Measurements from ENCODE around the gene MT1G.

MT1G gene

DNA sequence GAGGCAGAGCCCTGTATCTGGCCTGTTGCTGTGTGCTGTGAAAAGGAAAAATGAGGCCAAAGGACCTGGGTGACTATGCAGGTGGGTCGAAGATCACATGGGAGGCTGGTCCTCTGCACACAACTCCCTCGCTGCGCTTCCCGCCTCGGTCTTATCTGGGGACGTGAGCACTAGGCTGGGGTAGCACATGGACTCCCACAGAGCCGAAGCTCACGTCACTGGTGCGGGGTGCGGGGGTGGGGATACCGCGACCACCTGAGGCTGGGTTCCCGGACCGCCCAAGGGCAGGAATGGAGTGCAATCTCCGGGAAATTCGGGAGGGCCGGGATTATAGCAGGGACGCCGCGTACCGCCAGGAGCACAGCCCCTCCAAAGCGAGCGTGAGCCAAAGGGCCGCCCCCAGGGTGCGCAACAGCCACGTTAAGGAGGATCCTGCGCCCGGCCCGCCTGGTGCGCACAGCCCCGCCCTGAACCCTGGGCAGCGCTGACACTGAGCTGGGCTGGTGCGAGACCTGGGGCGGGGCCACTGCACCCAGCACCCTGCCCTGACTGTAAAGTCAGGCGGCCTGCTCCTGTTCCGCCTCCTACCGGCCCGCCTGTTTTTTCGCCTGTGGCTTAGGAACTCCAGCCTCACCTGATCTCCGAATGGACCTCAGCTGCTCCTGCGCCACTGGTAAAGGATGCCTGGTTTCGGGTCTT, 24.6 kb downstream of the MT1G start:
- intact Hi-C loops (cut with DNase I): no loop called here
- DNase-seq: peak in 27 of 42 donors; percentile 31 to 74 (median 51)

DNA sequence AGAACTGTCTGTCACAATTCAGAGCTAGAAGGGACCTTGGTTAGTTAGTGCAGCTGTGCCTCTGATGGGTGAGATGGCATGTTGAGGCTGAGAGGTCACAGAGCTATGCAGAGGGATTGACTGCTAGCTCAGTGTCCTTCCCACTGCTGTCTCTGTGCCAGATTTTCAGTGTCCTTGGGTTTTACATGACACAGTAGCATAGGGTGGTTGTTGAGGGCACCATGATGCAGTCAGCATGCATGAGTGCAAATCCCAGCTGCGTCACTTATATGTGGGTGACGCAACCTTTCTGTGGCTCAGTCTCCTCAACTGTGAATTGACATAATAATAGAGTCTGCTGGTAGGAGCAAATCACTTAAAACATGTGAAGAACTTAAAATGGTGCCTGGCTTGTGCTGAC, 26.7 kb downstream of the MT1G start:
- DNase-seq: no peak
- intact Hi-C loops (cut with DNase I): no loop called here

DNA sequence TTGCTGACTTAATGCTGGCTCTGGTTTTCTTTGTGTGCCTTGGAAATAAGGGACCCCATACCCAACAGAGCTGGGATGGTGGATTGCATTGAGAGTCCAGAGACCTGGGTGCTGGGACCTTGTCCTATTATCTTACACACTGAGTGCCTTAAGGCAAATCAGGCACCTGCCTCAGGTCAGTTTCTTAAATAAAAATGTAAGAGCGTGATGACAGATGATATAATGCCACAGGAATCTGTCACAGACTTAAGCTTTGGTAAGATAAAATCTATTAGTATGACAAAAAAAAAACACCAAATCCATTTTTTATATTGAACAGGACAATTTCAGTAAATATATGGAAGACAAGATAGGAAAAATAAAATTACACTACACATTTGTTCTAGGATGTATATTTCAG, 27.8 kb downstream of the MT1G start:
- no peak for DNase-seq
- intact Hi-C loops (cut with DNase I): no loop called here

DNA sequence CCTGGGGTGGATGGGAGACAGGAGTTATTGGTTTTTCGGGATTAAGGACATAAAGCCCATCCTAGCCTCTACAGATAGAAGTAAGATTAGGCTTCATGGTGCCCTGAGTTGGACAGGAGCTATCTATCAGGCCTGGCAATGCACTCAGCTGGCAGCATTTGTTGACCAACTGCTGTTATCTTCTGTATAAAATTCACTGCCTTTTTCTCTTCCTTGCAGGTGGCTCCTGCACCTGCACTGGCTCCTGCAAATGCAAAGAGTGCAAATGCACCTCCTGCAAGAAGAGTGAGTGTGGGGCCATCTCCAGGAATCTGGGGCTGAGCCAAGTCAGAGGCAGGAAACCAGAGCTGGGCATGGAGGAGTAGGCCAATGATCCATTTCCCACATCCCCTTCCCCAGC, 28.8 kb downstream of the MT1G start:
- no peak for DNase-seq
- intact Hi-C loops (cut with DNase I): no loop called here

DNA sequence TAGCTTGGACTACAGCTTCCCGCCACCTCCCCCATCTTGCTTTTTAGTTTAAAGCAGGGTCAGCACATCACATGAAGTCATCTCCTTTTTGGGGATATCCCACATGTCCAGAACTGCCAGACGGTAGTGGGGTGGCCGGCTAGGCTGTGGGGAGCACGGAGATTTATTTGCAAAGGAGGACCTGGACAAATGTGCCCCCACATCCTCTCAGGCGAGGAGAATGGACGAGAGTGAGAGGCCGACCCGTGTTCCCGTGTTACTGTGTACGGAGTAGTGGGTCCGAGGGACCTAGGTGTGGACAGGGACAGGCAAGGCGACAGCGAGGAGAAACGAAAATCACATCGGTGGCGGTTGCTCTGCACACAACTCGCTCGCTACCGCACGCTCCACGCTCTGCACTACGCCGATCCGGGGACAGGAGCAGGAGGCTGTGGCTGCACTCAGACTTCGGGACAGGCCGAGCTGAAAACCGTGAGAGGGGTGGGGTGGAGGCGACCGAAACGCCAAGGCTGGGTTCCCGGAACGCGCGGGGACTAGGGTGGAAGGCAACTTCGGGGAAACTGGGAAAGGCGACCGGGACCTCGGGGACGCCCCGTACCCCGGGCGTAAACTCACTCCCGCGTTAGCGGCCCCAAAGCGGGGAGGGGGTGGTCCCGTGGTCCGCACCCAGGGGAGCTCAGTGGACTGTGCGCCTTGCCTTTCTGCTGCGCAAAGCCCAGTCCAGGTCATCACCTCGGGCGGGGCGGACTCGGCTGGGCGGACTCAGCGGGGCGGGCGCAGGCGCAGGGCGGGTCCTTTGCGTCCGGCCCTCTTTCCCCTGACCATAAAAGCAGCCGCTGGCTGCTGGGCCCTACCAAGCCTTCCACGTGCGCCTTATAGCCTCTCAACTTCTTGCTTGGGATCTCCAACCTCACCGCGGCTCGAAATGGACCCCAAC, 29.8 kb downstream of the MT1G start, which contains the start of gene MT1A:
TSS of gene MT1A (plus strand) at position 853 of the 937 bp plus-strand sequence. CDS start at position 926, 73 bp downstream.
- peak in 34 of 42 donors; percentile 19 to 79 (median 56) for DNase-seq
- intact Hi-C loops (cut with DNase I): no loop called here

DNA sequence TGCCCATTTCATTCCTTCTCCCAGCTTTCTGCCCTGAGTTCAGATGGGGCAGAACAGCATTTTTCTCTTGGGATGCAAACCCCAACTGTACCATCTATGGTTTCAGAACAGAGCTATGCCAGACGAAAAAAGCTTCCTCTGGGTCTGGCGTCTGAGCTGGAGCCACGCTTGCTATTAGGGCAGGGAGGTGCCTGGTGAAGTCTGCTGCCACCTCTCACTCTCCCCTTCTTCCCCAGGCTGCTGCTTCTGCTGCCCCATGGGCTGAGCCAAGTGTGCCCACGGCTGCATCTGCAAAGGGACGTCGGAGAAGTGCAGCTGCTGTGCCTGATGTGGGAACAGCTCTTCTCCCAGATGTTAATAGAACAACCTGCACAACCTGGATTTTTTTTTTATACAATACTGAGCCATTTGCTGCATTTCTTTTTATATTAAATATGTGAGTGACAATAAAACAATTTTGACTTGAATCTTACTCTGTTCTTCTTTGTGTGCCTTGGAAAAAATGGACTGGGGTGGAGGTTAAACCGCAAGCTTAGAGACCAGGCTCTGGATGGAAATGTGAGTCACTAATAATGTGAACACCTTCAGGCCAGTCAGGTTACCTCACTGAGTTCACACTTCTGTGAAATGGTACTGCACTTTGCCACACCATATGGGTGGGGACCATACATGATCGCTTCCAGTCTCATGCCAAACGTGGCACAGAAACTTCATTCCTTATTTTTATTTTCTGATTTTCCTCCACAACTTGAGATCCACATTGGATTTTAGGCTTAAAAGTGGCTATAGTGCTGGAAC, 31.1 kb downstream of the MT1G start:
- intact Hi-C loops (cut with DNase I): no loop called here
- no peak for DNase-seq

DNA sequence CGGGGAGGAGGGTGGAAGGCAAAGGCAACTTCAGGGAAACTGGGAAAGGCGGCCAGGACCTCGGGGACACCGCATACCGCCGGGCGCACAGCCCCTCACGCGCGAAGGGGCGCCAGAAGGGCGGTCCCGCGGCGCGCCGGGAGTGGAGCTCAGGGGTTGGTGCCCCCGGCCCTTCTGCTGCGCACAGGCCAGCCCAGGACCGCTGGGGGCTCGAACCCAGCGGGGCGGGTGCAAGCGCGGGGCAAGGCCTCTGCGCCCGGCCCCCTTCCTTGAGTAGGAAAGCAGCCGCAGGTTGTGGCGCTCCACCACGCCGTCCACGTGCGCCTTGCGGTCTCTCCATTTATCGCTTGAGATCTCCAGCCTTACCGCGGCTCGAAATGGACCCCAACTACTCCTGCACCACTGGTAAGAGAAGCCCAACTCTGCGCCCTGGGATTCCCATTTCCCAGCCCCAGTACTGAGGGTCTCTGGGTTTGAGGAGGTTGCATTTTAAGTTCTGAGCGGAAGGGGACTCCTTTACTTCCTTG, 32.4 kb downstream of the MT1G start:
- intact Hi-C loops (cut with DNase I): no loop called here
- DNase-seq: no peak

DNA sequence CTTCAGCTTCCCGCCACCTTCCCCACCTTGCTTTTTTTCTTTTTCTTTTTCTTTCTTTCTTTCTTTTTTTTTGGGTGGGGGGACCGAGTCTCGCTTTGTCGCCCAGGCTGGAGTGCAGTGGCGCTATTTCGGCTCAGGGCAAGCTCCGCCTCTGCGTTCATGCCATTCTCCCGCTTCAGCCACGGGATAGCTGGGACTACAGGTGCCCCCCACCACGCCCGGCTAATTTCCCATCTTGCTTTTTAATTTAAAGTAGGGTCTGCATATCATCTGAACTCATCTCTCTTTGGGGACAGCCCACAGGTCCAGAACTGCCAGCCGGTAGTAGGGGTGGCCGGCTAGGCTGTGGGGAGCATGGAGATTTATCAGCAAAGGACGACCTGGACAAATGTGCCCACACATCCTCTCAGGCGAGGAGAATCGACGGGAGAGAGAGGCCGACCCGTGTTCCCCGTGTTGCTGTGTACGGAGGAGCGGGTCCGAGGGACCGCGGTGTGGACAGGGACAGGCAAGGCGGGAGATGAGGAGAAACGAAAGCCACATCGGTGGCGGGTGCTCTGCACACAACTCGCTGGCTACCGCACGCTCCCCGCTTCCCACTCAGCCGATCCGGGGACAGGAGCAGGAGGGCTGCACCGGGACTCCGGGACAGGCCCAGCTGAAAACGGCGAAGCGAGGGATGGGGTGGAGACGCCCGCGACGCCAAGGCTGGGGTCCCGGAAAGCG, 33.0 kb downstream of the MT1G start:
- intact Hi-C loops (cut with DNase I): no loop called here
- no peak for DNase-seq

DNA sequence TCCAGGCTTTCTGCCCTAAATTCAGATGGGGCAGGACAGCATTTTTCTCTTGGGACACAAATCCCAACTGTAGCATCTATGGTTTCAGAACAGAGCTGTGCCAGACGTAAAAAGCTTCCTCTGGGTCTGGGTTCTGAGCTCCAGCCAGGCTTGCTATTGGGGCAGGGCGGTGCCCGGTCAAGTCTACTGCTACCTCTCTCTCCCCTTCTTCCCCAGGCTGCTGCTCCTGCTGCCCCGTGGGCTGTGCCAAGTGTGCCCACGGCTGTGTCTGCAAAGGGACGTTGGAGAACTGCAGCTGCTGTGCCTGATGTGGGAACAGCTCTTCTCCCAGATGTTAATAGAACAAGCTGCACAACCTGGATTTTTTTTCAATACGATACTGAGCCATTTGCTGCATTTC, 34.3 kb downstream of the MT1G start:
- intact Hi-C loops (cut with DNase I): no loop called here
- DNase-seq: no peak

DNA sequence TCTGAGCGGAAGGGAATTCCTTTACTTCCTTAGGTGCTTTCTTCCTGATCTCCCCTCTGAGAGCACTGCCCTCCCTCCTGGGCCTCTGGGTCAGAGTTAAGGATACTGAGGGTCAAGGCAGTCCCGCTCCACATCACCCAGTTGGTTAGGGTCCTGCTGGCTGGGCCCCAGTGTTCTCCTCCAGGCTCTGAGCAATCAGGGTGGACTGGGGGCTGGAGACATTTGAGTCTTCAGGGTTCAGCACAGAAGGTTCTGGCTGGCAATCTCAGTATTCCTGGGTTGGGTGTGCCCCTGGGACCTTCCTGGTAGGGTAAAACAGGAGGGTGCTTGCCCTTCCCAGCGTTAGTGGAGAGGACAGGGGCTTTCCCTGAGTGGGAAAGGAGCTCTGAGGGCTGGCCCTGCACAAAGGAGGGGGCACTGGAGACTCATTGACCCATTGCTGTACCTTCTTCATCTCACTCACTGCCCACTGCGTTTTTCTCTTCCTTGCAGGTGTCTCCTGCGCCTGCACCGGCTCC, 35.0 kb downstream of the MT1G start:
- DNase-seq: no peak
- intact Hi-C loops (cut with DNase I): no loop called here

DNA sequence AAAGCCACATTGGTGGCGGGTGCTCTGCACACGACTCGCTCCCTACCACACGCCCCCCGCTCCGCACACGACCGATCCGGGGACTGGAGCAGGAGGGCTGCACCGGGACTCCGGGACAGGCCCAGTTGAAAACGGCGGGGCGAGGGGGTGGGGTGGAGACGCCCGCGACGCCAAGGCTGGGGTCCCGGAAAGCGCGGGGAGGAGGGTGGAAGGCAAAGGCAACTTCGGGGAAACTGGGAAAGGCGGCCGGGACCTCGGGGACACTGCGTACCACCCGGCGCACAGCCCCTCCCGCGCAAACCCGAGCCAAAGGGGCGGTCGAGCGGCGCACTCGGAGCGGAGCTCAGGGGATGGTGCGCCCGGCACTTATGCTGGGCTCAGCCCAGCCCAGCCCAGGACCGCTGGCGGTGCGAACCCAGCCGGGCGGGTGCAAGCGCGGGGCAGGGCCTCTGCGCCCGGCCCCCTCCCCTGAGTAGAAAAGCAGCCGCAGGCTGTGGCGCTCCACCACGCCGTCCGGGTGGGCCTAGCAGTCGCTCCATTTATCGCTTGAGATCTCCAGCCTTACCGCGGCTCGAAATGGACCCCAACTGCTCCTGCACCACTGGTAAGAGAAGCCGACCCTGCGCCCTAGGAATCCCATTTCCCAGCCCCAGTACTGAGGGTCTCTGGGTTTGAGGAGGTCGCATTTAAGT, 35.6 kb downstream of the MT1G start, which contains the start of gene MT1M:
TSS of gene MT1M (plus strand) at position 504 of the 692 bp plus-strand sequence. CDS start at position 577, 73 bp downstream.
- peak in 41 of 42 donors; percentile 27 to 82 (median 61) for DNase-seq
- intact Hi-C loops (cut with DNase I): no loop called here

DNA sequence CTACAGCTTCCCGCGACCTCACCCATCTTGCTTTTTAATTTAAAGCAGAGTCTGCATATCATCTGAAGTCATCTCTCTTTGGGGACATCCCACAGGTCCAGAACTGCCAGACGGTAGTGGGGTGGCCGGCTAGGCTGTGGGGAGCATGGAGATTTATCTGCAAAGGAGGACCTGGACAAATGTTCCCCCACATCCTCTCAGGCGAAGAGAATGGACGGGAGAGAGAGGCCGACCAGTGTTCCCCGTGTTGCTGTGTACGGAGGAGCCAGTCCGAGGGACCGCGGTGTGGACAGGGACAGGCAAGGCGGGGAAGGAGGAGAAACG, 36.1 kb downstream of the MT1G start:
- intact Hi-C loops (cut with DNase I): no loop called here
- no peak for DNase-seq

DNA sequence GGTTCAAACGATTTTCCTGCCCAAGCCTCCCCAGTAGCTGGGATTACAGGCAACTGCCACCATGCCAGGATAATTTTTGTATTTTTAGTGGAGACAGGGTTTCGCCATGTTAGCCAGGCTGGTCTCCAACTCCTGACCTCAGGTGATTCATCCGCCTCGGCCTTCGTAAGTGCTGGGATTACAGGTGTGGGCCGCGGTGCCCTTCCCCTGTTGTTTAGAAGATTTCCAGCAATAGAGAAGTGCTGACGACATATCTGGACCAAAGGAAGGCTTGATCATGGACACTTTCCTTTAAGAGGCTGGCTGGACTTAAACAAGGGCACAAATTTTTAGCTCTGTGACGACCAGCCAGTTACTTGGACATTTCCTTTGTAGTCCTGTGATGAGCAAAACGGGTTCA, 36.7 kb downstream of the MT1G start:
- intact Hi-C loops (cut with DNase I): no loop called here
- no peak for DNase-seq

DNA sequence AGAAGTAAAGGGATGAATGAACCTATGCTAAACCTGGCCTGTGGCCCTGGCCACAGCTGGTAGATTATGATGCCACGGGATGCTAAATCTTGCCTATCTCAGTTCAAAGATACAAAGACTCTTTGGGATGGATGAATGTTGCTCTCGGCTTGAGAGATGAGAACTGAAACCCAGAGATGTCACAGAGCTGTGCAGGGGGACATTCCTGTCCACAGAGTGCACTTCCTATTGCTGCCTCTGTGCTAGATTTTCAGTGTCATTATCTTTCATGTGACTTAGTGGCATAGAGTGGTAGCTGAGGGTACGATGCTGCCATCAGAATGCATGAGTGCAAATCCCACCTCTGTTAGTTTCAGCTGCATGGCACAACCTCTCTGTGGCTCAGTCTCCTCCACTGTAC, 37.7 kb downstream of the MT1G start:
- intact Hi-C loops (cut with DNase I): no loop called here
- no peak for DNase-seq

DNA sequence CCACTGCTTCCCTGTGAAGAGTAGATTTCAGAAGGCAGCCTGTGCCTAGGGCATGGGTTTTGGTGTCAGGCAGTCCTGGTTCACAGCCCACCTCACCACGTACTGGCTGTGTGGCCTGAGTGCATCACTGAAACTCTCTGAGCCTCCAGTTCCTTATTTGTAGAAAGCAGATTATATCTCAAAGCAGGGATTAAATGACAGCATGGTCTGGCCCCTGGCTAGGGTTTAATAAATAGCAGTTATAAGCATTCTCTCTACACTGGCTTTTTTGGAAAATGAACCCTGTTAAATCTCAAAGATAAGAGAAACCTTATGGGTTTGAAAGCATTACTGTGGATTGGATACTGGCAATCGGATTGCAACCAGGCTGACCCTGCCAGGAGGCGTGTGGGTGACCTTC, 38.3 kb downstream of the MT1G start:
- intact Hi-C loops (cut with DNase I): no loop called here
- DNase-seq: no peak

DNA sequence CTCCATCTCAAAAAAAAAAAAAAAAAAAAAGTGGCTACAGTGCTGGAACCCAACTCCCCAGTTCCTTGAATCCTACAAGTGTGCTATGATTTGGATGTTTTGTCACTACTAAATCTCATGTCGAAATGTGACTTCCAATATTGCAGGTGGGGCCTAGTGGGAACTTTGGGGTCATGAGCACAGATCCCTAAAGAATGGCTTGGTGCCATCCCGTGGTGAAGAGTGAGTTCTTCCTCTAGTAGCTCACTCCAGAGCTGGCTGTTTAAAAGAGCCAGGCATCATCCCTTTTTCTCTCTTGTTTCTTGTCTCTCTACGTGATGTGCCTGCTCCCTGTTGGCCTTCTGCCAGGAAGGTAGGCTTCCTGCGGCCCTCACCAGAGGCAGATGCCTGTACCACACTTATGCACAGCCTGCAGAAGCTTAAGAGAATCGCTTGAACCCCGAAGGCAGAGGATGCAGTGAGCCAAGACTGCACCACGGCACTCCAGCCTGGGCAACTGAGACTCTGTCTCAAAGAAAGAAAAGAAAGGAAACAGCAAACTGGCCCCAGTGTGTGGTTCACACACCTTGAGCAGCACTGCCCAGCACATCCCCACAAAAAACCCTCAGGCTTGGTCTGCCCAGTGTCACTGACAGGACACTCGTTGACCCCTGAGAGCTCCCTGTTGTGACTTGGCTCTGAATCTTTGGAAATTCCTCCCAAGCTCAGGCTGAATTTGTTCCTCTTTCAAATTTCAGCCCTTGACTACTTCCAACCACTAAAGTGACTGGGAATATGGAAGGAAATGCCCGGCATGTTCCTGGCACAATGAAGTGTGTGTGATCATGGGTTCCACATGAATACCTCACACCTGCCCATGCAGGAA, 39.1 kb downstream of the MT1G start:
- intact Hi-C loops (cut with DNase I): no loop called here
- DNase-seq: no peak

DNA sequence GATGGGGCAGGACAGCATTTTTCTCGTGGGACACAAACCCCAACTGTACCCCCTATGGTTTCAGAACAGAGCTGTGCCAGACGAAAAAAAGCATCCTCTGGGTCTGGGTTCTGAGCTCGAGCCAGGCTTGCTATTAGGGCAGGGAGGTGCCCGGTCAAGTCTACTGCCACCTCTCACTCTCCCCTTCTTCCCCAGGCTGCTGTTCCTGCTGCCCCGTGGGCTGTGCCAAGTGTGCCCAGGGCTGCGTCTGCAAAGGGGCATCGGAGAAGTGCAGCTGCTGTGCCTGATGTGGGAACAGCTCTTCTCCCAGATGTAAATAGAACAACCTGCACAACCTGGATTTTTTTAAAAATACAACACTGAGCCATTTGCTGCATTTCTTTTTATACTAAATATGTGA, 41.2 kb downstream of the MT1G start:
- no peak for DNase-seq

More for the DNA sequence above, 41.2 kb downstream of the MT1G start:
- intact Hi-C loops (cut with DNase I): no loop called here

Measured in head of caudate nucleus (tissue), 42 donors.